Keratinocyte (primary cell): ENCODE measurements around the gene KIAA0040. TPM values are rescaled to one million over a fixed set of nuclear protein-coding genes. Genes with fewer than 3 reads are reported as not detected.

Experiments
- DNase-seq: peaks from one replicate; pipeline ENCODE4 v3.0.0-alpha.2; 2011; ENCODE audit warnings: low read depth, missing footprints, low spot score
- FAIRE-seq: peaks from 2 replicates; lab custom pipeline; 2011; peaks lifted over from hg19 to GRCh38; lab: Jason Lieb, UNC
- H2AFZ ChIP-seq: 2 replicates; pipeline ENCODE4 v1.6.0; 2012; ENCODE audit warnings: low read length, control low read depth, inconsistent platforms; ENCODE audit not compliant: control insufficient read depth
- H3K27ac ChIP-seq: 2 replicates; pipeline ENCODE4 v1.5.1; 2011; ENCODE audit warnings: low read length; ENCODE audit not compliant: control insufficient read depth, insufficient read depth
- H3K27me3 ChIP-seq: 3 replicates; pipeline ENCODE4 v1.6.0; 2011; ENCODE audit warnings: low read length; ENCODE audit not compliant: control insufficient read depth, insufficient read depth; ENCODE audit errors: extremely low read depth
- H3K36me3 ChIP-seq, 2 experiments: 2 replicates in 1 of 2; 3 replicates in 1 of 2; pipeline ENCODE4 v1.5.1; 2011; ENCODE audit warnings: low read length in 2 of 2, mild to moderate bottlenecking in 1 of 2; ENCODE audit not compliant: control insufficient read depth in 2 of 2, insufficient read depth in 2 of 2; ENCODE audit errors: extremely low read depth in 1 of 2
- H3K4me1 ChIP-seq: 3 replicates; pipeline ENCODE4 v1.5.1; 2011; ENCODE audit warnings: low read length; ENCODE audit not compliant: control insufficient read depth, insufficient read depth; ENCODE audit errors: extremely low read depth
- H3K4me2 ChIP-seq: 3 replicates; pipeline ENCODE4 v1.6.0; 2011; ENCODE audit warnings: low read depth, low read length; ENCODE audit not compliant: control insufficient read depth, insufficient read depth; ENCODE audit errors: extremely low read depth
- H3K4me3 ChIP-seq, 3 experiments: fragments of 200-600 bp in 1 of 3; sonication (generic) in 1 of 3; 2 replicates in 2 of 3; 3 replicates in 1 of 3; pipeline ENCODE4 v1.5.1; 2011 to 2016; ENCODE audit warnings: low read length in 3 of 3, mild to moderate bottlenecking in 3 of 3, control low read depth in 2 of 3, inconsistent platforms in 1 of 3, low read depth in 1 of 3, mixed read lengths in 1 of 3, mixed run types in 1 of 3, moderate library complexity in 1 of 3; ENCODE audit not compliant: control insufficient read depth in 2 of 3, insufficient read depth in 2 of 3; ENCODE audit errors: extremely low read depth in 1 of 3
- H3K79me2 ChIP-seq: 2 replicates; pipeline ENCODE4 v1.6.0; 2012; ENCODE audit warnings: low read length; ENCODE audit not compliant: control insufficient read depth, insufficient read depth
- H3K9ac ChIP-seq: 3 replicates; pipeline ENCODE4 v1.6.0; 2011; ENCODE audit warnings: low read length; ENCODE audit not compliant: control insufficient read depth, insufficient read depth; ENCODE audit errors: extremely low read depth
- H3K9me1 ChIP-seq: 3 replicates; pipeline ENCODE4 v1.6.0; 2011; ENCODE audit warnings: low read length; ENCODE audit not compliant: control insufficient read depth, insufficient read depth; ENCODE audit errors: extremely low read depth
- H3K9me3 ChIP-seq: 2 replicates; pipeline ENCODE4 v1.5.1; 2012; ENCODE audit warnings: low read depth, low read length; ENCODE audit not compliant: control insufficient read depth
- H4K20me1 ChIP-seq: 3 replicates; pipeline ENCODE4 v1.6.0; 2011; ENCODE audit warnings: low read length; ENCODE audit not compliant: control insufficient read depth, insufficient read depth; ENCODE audit errors: extremely low read depth
- EZH2 ChIP-seq: IDR thresholded peaks from one replicate; pipeline ENCODE4 v1.6.1; 2012; ENCODE audit warnings: inconsistent platforms, mild to moderate bottlenecking, low read length, moderate library complexity
- dilution Hi-C: fragments of 300-500 bp; cut with MboI; formaldehyde crosslinking; loops from one replicate; pipeline ENCODE4 v1.7.0; 2020; ENCODE audit warnings: low sequenced_read_pairs; ENCODE audit not compliant: extremely low pct_ligation_motif_present
- polyA plus RNA-seq, 5 experiments: library from polyadenylated mRNA; depleted of rRNA in 3 of 5; stranded (reverse) in 3 of 5; stranded (forward) in 1 of 5; unstranded in 1 of 5; fragments of >200 nt; gene quantifications; 1 replicate in 1 of 5; 2 replicates in 3 of 5; 3 replicates in 1 of 5; pipeline versions ENCODE4 v1.2.1 to v1.2.3, GENCODE V29; 2011 to 2012; ENCODE audit warnings: missing spikeins in 2 of 5, low read depth in 1 of 5, low replicate concordance in 1 of 5
- TF ChIP-seq, protein P1 (sequence below), 3 experiments: IDR thresholded peaks in 1 of 3; conservative IDR thresholded peaks in 1 of 3; optimal IDR thresholded peaks in 1 of 3; 2 replicates in 2 of 3; 3 replicates in 1 of 3; pipeline versions ENCODE3 to v1.5.1; 2011; ENCODE audit warnings: low read length in 3 of 3, mild to moderate bottlenecking in 3 of 3, moderate library complexity in 2 of 3, control low read depth in 1 of 3, inconsistent platforms in 1 of 3; ENCODE audit not compliant: insufficient read depth in 2 of 3; ENCODE audit errors: extremely low read depth in 1 of 3

KIAA0040 gene
- polyA plus RNA-seq, 1 donor (not counting 4 experiments of a cell fraction or from before 2014, with no cell fraction given), result 57.9 TPM

DNA sequence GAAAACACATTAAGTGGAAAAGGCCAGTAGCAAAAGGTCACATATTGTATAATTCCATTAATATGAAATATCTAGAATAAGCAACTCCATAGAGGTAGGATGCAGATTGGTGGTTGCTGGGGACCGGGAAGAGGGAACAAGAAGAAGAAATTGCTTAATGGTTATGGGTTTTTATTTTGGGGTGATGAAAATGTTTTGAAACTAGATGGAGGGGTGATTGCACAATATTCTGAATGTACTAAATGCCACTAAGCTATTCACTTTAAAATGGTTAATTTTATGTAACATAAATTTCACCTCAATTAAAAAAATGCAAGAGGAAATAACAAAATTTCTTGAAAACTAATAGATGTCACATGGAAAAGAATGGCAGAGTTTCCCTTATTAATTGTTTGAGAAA is 6.7 kb downstream of the KIAA0040 start:
- H4K20me1 ChIP-seq, result peaks cover 5% of the 10 kb centered on the region
- no peak overlapping the region for H3K4me3 ChIP-seq
- no peak for DNase-seq
- no peak for FAIRE-seq
- peaks cover 16 to 41% of the 10 kb centered on the region in 2 experiments for H3K36me3 ChIP-seq
- no peak overlapping the region for H2AFZ ChIP-seq
- dilution Hi-C loops, result no loop called here
- no peak overlapping the region for H3K4me2 ChIP-seq
- no peaks in the 10 kb centered on the region for H3K27me3 ChIP-seq
- H3K27ac ChIP-seq, result no peak overlapping the region
- peaks cover 100% of the 10 kb centered on the region for H3K79me2 ChIP-seq
- H3K9me1 ChIP-seq, result no peaks in the 10 kb centered on the region
- no peak for TF ChIP-seq EZH2
- H3K9ac ChIP-seq, result no peak overlapping the region
- H3K4me1 ChIP-seq, result peaks cover 28% of the 10 kb centered on the region
- H3K9me3 ChIP-seq, result no peaks in the 10 kb centered on the region

DNA sequence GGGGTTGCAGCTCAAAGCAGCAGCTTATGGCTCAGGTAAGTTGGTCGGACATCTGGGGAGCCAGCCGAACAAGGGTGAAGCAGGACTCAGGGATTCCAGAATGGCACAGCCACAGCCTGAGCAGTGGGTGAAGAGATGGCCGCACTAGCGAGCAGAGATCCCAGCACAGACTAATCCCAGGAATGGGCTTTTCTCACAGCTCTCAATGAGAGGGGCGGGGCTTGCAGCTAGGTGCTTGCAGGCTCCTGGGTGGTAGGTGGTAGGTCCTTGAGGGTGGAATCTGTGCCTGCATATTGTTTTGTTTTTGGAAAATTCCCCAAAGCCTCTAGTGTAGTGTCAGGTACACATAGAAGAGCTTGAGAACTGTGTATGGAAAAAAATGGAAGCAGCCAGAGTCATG is 9.0 kb downstream of the KIAA0040 start:
- Histone ChIP-seq H3K4me3 (no peak overlapping the region), H3K9me3 (no peaks in the 10 kb centered on the region), H3K4me1 (peaks cover 29% of the 10 kb centered on the region), H2AFZ (no peak overlapping the region), H3K36me3 (peaks cover 16 to 29% of the 10 kb centered on the region in 2 experiments), H4K20me1 (peaks cover 4% of the 10 kb centered on the region), H3K4me2 (no peak overlapping the region), H3K9ac (no peak overlapping the region), H3K9me1 (no peaks in the 10 kb centered on the region), H3K27ac (no peak overlapping the region), H3K79me2 (peaks cover 97% of the 10 kb centered on the region), H3K27me3 (no peaks in the 10 kb centered on the region)
- no peak for DNase-seq
- no peak for TF ChIP-seq EZH2
- TF ChIP-seq, protein P1, sequence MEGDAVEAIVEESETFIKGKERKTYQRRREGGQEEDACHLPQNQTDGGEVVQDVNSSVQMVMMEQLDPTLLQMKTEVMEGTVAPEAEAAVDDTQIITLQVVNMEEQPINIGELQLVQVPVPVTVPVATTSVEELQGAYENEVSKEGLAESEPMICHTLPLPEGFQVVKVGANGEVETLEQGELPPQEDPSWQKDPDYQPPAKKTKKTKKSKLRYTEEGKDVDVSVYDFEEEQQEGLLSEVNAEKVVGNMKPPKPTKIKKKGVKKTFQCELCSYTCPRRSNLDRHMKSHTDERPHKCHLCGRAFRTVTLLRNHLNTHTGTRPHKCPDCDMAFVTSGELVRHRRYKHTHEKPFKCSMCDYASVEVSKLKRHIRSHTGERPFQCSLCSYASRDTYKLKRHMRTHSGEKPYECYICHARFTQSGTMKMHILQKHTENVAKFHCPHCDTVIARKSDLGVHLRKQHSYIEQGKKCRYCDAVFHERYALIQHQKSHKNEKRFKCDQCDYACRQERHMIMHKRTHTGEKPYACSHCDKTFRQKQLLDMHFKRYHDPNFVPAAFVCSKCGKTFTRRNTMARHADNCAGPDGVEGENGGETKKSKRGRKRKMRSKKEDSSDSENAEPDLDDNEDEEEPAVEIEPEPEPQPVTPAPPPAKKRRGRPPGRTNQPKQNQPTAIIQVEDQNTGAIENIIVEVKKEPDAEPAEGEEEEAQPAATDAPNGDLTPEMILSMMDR (optimal IDR thresholded peaks at IDR 0.05 in 1 of 3, IDR thresholded peaks at IDR 0.05 in 1 of 3, conservative IDR thresholded peaks at IDR 0.05 in 1 of 3; ENCODE audit: extremely low read depth in 1 of 3, insufficient read depth in 2 of 3, low read length in 3 of 3), result no peak
- no peak for FAIRE-seq
- dilution Hi-C loops, result no loop called here

DNA sequence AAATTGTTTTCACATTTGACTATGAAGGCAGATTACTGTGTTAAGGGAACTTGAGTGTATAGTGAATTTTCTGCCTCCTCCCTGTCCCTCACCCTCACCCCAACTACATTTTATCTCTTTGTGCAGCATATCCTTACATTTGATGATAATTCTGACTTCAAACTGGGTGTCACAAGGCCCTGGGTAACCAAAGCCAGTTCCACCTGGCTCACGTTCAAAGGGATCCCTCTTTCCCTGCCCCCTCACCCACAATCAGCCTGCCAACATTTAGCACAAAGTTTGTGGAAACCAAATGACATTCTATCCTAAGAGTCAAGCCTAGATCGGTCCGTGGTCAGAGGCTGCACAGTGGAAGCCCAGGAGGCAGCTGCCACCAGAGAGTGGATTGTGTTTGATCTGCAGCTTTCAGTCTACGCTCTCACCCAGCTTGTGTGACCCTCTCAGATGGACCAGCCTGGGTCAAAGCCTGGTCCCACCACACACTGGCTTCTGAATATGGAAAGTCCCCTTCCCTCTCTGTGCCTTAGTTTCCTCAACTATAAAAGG is 10.3 kb downstream of the KIAA0040 start:
- H3K4me1 ChIP-seq, result peaks cover 29% of the 10 kb centered on the region
- no peak for TF ChIP-seq EZH2
- TF ChIP-seq, protein P1 (optimal IDR thresholded peaks at IDR 0.05 in 1 of 3, IDR thresholded peaks at IDR 0.05 in 1 of 3, conservative IDR thresholded peaks at IDR 0.05 in 1 of 3; ENCODE audit: extremely low read depth in 1 of 3, insufficient read depth in 2 of 3, low read length in 3 of 3), result no peak
- peaks cover 17 to 23% of the 10 kb centered on the region in 2 experiments for H3K36me3 ChIP-seq
- H3K27ac ChIP-seq, result no peak overlapping the region
- H3K9me3 ChIP-seq, result no peaks in the 10 kb centered on the region
- no peak overlapping the region for H3K9ac ChIP-seq
- dilution Hi-C loops, result no loop called here
- no peaks in the 10 kb centered on the region for H3K9me1 ChIP-seq
- no peaks in the 10 kb centered on the region for H3K27me3 ChIP-seq
- H3K79me2 ChIP-seq, result peaks cover 96% of the 10 kb centered on the region
- no peak overlapping the region for H2AFZ ChIP-seq
- peaks cover 4% of the 10 kb centered on the region for H4K20me1 ChIP-seq
- no peak overlapping the region for H3K4me3 ChIP-seq
- DNase-seq (no peak), FAIRE-seq (no peak)
- H3K4me2 ChIP-seq, result no peak overlapping the region
